T-helper 2 cell treated with Interferon-gamma antibody and Interleukin-4, amounts not matched to agents 5 μg/mL and 100 μg/mL, for 36 hours (primary cell): ENCODE results near the gene GCN1.

Source experiments
- DNase-seq: peaks from one replicate; pipeline ENCODE4 v3.0.0; 2021; ENCODE audit warnings: low spot score
- H3K27ac Mint-ChIP-seq: one replicate; pipeline ENCODE4 v1.8.0; 2021; ENCODE audit warnings: mild to moderate bottlenecking, mixed read lengths
- H3K27me3 Mint-ChIP-seq: one replicate; pipeline ENCODE4 v1.8.0; 2021; ENCODE audit warnings: low read depth, mixed read lengths
- H3K36me3 Mint-ChIP-seq: one replicate; pipeline ENCODE4 v1.8.0; 2021; ENCODE audit warnings: low read depth, mixed read lengths
- H3K4me1 Mint-ChIP-seq: one replicate; pipeline ENCODE4 v1.8.0; 2021; ENCODE audit warnings: low read depth, mixed read lengths
- H3K4me3 Mint-ChIP-seq: one replicate; pipeline ENCODE4 v1.8.0; 2022; ENCODE audit warnings: mild to moderate bottlenecking, moderate library complexity, mixed read lengths
- H3K9me3 Mint-ChIP-seq: one replicate; pipeline ENCODE4 v1.8.0; 2021; ENCODE audit warnings: mixed read lengths

Gene GCN1

DNA sequence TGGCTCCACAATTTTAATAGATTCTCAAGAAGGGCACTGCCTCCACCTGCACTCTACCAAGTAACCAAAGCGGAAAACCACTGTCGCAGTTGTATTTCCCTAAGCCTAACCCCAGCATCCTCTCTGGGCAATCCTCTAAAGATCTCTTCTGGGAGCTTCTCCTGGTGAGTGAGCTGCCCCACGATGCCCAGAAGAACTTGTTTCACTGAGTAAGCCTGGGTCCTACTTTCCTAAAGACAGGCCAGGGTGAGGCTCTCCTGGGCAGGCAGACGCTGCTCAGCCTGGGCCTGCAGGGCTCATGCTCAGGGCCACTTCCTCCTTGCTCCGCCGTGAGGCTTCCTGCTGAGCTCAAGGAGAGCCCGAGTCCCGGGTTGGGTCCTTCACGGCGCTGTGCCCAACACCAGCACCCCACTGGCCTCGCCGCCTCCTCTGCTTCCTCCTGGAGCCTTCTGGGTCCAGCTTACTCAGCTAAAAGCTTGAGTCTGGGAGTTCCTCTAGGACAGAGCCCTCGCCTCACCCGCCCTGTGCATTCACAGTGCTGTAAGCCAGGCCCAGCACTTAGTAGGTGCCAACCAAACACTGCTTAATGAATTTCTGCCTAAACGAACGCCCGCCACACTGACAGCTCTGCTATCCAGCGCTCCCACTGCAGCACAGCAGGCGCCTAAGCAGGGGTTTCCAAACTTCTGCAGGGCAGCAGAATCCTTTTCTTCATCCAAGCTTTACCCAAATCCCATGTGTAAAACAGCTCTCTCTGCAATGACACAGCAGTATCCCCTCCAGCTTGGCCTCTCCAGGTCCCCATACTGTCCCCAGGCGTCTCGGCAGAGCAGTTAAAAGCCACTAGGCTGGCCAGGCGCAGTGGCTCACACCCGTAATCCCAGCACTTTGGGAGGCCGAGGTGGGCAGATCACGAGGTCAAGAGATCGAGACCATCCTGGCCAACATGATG, 83.7 kb downstream of the GCN1 start:
- no peaks in the 10 kb centered on the region for H3K9me3 Mint-ChIP-seq
- H3K4me1 Mint-ChIP-seq: peaks cover 46% of the 10 kb centered on the region
- H3K36me3 Mint-ChIP-seq: peaks cover 47% of the 10 kb centered on the region
- no peaks in the 10 kb centered on the region for H3K27me3 Mint-ChIP-seq
- peak; percentile 44 for DNase-seq
- peak overlapping the region; percentile 85 for H3K27ac Mint-ChIP-seq
- peak overlapping the region; percentile 57 for H3K4me3 Mint-ChIP-seq

- Mint-ChIP-seq H3K4me3 (peak overlapping the region; percentile 45), H3K27ac (no peak overlapping the region), H3K36me3 (peaks cover 46% of the 10 kb centered on the region), H3K27me3 (no peaks in the 10 kb centered on the region), H3K4me1 (peaks cover 36% of the 10 kb centered on the region), H3K9me3 (no peaks in the 10 kb centered on the region)
- DNase-seq: no peak
Measured at GRCh38 chr12:120109570-120110267, 84.8 kb downstream of the GCN1 start.

DNA sequence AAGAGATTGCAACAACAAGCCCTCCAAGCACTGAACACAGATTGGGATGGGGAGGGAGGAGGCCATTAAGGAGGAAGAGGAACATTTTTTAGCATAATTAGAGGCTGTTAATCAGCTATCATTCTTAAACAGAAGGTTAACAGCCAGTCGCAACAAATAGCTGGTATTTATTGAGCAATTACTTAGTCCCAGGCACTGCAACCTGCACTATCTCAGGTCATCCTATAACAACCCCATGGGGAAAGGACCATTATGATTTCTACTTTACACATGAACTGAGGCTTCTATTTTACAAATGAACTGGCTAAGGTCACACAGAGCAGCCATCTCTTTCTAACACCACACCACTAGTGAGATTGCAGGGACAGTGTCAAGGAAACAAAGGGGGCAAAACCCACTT, 88.4 kb downstream of the GCN1 start:
- Mint-ChIP-seq H3K27ac (peak overlapping the region; percentile 70), H3K36me3 (peaks cover 49% of the 10 kb centered on the region), H3K27me3 (no peaks in the 10 kb centered on the region), H3K9me3 (no peaks in the 10 kb centered on the region), H3K4me1 (peaks cover 26% of the 10 kb centered on the region), H3K4me3 (no peak overlapping the region)
- no peak for DNase-seq

GRCh38 chr12:120103371-120103770, 91.1 kb downstream of the GCN1 start:
- no peaks in the 10 kb centered on the region for H3K27me3 Mint-ChIP-seq
- H3K36me3 Mint-ChIP-seq: peaks cover 52% of the 10 kb centered on the region
- H3K9me3 Mint-ChIP-seq: no peaks in the 10 kb centered on the region
- peaks cover 8% of the 10 kb centered on the region for H3K4me1 Mint-ChIP-seq
- no peak overlapping the region for H3K27ac Mint-ChIP-seq
- no peak overlapping the region for H3K4me3 Mint-ChIP-seq
- no peak for DNase-seq

DNA sequence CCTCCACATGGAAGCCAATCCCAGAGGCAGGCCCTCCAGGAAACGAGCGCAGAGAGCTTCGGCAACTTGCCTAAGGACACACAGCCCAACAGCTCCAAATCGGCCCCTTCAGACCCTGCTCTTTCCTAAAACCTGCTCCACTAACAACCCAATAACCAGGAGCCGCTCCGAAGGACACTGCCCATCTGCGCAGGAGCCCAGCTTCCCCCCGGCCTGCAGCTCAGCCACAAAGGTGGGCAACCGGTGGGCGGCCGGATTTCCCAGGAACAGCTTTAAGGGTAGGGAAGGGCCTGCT, 91.5 kb downstream of the GCN1 start:
- no peak for DNase-seq
- H3K4me1 Mint-ChIP-seq: peaks cover 7% of the 10 kb centered on the region
- no peaks in the 10 kb centered on the region for H3K9me3 Mint-ChIP-seq
- H3K27me3 Mint-ChIP-seq: no peaks in the 10 kb centered on the region
- peaks cover 55% of the 10 kb centered on the region for H3K36me3 Mint-ChIP-seq
- H3K27ac Mint-ChIP-seq: no peak overlapping the region
- H3K4me3 Mint-ChIP-seq: no peak overlapping the region

DNA sequence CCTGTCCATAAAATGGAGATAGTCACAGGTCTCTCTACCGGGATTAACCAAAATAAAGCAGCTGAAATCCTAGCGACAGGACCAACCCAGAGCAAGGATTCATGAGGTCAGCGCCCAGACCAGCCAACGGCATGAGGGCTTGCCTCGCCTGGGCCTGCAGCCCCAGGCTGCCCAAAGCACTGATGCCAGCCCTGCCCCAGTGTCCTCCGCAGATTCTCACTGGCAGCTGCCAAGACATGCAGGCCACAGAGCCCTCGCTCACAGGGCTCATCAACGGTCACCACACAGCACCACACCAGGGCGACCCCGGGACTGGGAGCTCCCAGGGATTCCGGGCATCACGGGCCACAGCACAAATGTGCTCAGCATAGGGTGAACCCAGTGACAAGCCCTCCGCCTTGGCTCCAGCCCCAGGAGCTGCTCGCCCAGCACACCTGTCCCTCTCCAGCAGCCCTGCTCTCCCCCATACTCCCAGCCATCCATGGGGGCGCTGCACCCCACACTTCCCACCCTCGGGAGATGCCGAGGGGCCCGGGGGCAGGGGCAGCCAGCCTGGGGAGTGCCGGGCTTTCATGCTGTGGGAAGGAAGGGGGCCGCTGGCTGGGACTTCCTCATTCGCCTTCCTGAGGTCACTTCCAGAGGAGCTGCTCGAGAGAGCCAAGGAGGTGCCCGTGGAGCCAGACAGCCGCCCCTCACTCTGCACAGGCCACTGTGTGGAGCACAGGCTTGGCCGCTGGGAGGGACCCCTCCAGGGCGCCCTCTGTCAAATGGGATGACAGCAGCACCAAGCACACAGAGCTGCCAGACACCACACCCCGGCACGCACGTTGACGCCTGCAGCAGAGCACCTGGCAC, 92.1 kb downstream of the GCN1 start:
- Mint-ChIP-seq H3K4me3 (no peak overlapping the region), H3K4me1 (peaks cover 7% of the 10 kb centered on the region), H3K36me3 (peaks cover 56% of the 10 kb centered on the region), H3K27ac (no peak overlapping the region), H3K27me3 (no peaks in the 10 kb centered on the region), H3K9me3 (no peaks in the 10 kb centered on the region)
- no peak for DNase-seq

GRCh38 chr12:120101617-120102016, 92.9 kb downstream of the GCN1 start:
- no peaks in the 10 kb centered on the region for H3K9me3 Mint-ChIP-seq
- DNase-seq: no peak
- H3K27ac Mint-ChIP-seq: peak overlapping the region; percentile 65
- H3K4me1 Mint-ChIP-seq: peaks cover 7% of the 10 kb centered on the region
- no peak overlapping the region for H3K4me3 Mint-ChIP-seq
- H3K36me3 Mint-ChIP-seq: peaks cover 55% of the 10 kb centered on the region
- H3K27me3 Mint-ChIP-seq: no peaks in the 10 kb centered on the region

- Mint-ChIP-seq H3K27me3 (no peaks in the 10 kb centered on the region), H3K9me3 (no peaks in the 10 kb centered on the region), H3K4me1 (peaks cover 6% of the 10 kb centered on the region), H3K36me3 (peaks cover 56% of the 10 kb centered on the region), H3K27ac (peak overlapping the region; percentile 65), H3K4me3 (no peak overlapping the region)
- no peak for DNase-seq
Measured at GRCh38 chr12:120101182-120101581, 93.3 kb downstream of the GCN1 start.

- no peak overlapping the region for H3K27ac Mint-ChIP-seq
- H3K4me1 Mint-ChIP-seq: peaks cover 2% of the 10 kb centered on the region
- peaks cover 54% of the 10 kb centered on the region for H3K36me3 Mint-ChIP-seq
- H3K27me3 Mint-ChIP-seq: no peaks in the 10 kb centered on the region
- no peak overlapping the region for H3K4me3 Mint-ChIP-seq
- no peaks in the 10 kb centered on the region for H3K9me3 Mint-ChIP-seq
- no peak for DNase-seq
Measured at GRCh38 chr12:120100630-120101029, 93.9 kb downstream of the GCN1 start.

DNA sequence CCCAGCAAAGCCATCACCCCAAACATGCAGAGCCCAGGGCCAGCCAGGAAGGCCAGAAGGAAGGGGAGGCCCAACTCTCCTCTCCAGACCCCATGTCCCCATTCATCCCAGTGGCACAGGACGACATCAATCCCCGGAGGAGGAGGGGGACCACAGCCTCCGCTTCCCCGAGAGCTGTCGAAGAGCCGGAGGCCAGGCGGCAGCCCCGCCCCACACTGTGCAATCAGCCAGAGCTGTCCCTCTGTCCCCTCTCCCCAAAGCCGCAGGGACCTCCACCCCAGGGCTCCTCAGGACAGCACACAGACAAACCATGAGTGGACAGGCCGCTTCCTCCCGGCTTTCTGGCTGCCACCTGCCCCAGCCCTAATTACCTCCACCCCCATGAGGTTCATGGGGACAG, 94.8 kb downstream of the GCN1 start:
- DNase-seq: no peak
- Mint-ChIP-seq H3K36me3 (peaks cover 49% of the 10 kb centered on the region), H3K4me3 (no peak overlapping the region)

GRCh38 chr12:120098756-120099470, 95.6 kb downstream of the GCN1 start:
- Mint-ChIP-seq H3K27me3 (no peaks in the 10 kb centered on the region), H3K36me3 (peaks cover 47% of the 10 kb centered on the region), H3K9me3 (no peaks in the 10 kb centered on the region), H3K4me3 (no peak overlapping the region), H3K27ac (no peak overlapping the region), H3K4me1 (peaks cover 2% of the 10 kb centered on the region)
- no peak for DNase-seq

More for the DNA sequence above, 94.8 kb downstream of the GCN1 start:
- Mint-ChIP-seq H3K27ac (no peak overlapping the region), H3K4me1 (peaks cover 2% of the 10 kb centered on the region), H3K27me3 (no peaks in the 10 kb centered on the region), H3K9me3 (no peaks in the 10 kb centered on the region)

GRCh38 chr12:120096671-120097202, 97.8 kb downstream of the GCN1 start:
- H3K27ac Mint-ChIP-seq: peak overlapping the region; percentile 50
- no peak overlapping the region for H3K4me3 Mint-ChIP-seq
- H3K27me3 Mint-ChIP-seq: no peaks in the 10 kb centered on the region
- peaks cover 2% of the 10 kb centered on the region for H3K4me1 Mint-ChIP-seq
- H3K36me3 Mint-ChIP-seq: peaks cover 45% of the 10 kb centered on the region
- no peak for DNase-seq
- no peaks in the 10 kb centered on the region for H3K9me3 Mint-ChIP-seq

- no peak overlapping the region for H3K4me3 Mint-ChIP-seq
- no peaks in the 10 kb centered on the region for H3K4me1 Mint-ChIP-seq
Measured at GRCh38 chr12:120095736-120096135, 98.8 kb downstream of the GCN1 start.

More at GRCh38 chr12:120095736-120096135, 98.8 kb downstream of the GCN1 start:
- H3K9me3 Mint-ChIP-seq: no peaks in the 10 kb centered on the region
- DNase-seq: no peak
- H3K27me3 Mint-ChIP-seq: no peaks in the 10 kb centered on the region
- peaks cover 50% of the 10 kb centered on the region for H3K36me3 Mint-ChIP-seq
- no peak overlapping the region for H3K27ac Mint-ChIP-seq
